HG02763 (cell line): ENCODE results near the gene NCL.
A peak's percentile ranks its signal among the peaks of the same experiment; 100 is the strongest.

ENCODE experiments used
- ATAC-seq: cut with Tn5 transposase; IDR thresholded peaks from one replicate; pipeline ENCODE4 v1.9.1; 2021; ENCODE audit warnings: mild to moderate bottlenecking, moderate library complexity; ENCODE audit not compliant: unreplicated experiment

The NCL gene, protein sequence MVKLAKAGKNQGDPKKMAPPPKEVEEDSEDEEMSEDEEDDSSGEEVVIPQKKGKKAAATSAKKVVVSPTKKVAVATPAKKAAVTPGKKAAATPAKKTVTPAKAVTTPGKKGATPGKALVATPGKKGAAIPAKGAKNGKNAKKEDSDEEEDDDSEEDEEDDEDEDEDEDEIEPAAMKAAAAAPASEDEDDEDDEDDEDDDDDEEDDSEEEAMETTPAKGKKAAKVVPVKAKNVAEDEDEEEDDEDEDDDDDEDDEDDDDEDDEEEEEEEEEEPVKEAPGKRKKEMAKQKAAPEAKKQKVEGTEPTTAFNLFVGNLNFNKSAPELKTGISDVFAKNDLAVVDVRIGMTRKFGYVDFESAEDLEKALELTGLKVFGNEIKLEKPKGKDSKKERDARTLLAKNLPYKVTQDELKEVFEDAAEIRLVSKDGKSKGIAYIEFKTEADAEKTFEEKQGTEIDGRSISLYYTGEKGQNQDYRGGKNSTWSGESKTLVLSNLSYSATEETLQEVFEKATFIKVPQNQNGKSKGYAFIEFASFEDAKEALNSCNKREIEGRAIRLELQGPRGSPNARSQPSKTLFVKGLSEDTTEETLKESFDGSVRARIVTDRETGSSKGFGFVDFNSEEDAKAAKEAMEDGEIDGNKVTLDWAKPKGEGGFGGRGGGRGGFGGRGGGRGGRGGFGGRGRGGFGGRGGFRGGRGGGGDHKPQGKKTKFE

DNA sequence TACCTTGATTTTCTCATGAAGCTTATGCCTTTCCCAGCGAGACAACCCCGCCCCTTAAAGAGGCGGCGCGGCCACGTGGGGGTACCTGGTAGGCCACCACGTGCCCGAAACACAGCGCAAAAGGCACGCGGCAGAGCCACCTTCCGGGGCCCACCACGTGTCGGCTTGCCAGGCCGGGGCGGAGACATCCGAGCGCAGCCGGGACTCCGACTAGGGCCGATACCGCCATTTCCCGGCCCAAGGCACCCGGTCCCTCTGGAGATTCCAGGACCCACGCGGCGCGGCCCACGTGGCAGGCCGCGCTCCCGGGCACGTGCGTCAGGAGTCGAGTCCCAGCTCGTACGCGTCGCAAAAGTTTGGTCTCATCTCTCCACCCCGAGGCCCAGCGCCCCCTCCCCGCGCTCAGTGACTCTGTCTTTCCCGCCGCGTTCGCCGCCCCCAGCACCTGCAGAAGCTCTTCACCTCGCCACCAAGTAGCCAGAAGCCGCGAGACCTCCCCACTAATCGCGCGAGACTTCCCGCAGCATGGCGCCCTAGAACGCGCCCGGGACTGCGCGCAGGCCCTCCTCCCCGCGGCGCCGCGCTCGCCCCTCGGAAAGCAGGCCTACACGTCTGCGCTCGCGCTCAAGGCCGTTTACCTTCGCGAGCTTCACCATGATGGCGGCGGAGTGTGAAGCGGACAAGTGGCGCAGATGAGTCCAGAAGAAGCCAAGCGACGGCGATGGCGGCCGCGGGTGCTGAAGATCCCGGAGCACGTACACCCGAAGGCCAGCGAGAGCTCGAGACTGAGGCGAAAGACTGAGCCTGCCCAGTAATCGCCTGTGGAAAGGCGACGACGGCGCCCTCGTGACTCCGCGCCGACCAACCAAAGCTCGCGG is at the start of gene NCL:
NCL (minus strand) TSS at position 787 of the 878 bp plus-strand sequence; CDS start at position 656, 131 bp downstream.
- peak; percentile 88 for ATAC-seq

DNA sequence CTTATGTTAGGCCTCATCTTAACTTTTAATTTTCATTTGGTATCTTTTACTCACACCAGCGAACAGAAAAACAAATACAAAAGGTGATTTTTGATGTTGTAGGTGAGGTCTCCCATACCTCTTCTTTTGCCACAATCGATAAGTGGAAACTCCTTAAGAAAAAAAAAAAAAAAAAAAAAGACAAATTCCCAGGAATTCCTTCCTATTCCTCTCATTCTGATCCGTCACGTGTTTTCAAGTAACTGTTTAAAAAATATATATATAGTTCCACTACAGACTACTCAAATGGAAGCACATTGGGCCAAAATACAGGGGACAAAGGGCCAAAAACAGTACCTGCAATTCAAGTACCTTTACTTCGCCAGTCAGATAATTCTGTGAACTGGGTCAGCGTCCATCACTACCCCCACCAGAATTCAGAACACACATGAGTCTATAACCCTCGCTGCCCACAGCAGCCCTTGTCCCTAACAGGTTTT is 49.5 kb upstream of the NCL start:
- ATAC-seq, result no peak

DNA sequence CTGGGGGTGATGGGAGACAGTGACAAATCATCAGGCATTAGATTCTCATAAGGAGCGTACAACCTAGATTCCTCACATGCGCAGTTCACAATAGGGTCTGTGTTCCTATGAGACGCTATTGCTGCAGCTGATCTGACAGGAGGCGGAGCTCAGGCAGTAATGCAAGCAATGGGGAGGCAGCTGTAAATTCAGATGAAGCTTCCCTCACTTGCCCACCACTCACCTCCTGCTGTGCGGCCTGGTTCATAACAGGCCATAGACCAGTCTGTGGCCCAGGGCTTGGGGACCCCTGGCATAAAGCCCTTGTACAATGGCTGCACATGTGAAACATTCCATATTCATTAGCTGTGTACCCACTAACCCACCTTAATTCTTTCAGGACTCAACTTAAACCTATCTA is 47.9 kb upstream of the NCL start:
- no peak for ATAC-seq

DNA sequence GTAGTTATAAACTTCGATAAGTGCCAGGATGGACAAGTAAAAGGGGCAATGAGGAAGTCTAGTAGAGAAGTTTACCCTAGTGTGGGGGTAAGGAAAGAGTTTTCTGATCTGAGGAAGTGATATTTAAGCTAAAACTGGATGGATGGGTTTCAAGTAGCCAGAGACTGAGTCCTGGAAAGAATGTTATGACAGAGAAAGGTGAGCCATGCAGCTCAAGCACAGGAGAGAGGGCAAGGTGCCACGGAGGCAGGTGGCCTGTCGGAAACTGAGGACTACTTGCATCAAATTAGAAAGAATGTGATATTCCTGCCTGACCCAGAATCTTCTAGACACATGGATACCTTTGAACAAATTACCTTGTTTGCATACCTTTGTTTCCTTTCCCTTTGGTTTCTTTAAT is 39.5 kb upstream of the NCL start:
- no peak for ATAC-seq

DNA sequence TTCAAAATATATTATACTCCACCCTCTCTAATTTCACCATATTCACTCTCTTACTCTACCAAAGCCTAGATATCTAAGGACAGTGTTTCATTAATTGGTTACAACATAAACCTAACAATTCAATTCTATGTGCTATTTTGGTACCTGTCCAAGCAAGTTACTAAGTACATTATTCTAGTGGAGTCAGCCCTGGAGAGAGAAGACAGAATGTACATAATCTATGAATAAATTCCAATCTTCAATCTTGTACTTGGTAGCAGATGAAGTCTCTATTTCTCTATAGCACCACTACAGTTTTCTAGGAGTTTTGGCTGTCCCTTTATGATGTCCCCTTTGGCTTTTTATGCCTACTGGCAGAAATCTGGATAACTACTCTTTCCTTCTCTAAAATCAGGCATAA is 38.3 kb upstream of the NCL start:
- no peak for ATAC-seq

DNA sequence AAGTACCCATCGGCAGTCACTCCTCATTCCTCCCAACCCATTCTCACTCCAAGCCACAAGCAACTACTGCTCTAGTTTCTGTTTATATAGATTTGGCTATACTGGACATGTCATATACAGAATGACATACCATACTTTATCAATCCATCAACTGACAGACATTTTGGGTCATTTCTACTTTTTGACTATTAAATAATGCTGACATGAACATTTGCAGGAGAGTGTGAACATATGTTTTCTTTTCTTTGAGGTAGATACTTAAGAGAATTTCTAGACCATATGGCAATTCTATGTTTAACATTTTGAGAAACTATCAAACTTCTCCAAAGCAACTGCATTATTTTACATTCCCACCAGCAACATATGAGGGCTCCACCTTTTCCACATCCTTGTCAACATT is 33.4 kb upstream of the NCL start:
- ATAC-seq, result no peak

DNA sequence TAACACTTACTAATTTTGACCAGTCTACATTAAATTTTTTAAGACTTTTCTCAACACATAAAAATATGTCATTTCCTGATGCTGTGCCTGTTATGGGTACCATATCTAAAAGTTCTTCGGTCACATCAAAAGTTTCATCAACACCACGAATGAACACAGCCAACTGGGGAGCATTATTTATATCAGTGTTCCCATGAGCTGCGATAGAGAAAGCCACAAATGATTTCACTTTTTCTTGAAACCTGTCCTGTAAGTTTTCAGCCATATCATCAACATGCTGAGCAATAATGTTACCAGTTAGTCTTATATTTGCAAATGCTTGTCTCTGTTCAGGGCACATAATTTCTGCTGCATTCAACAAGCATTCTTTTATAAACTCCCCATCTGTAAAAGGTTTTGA is 30.4 kb upstream of the NCL start:
- ATAC-seq, result no peak

DNA sequence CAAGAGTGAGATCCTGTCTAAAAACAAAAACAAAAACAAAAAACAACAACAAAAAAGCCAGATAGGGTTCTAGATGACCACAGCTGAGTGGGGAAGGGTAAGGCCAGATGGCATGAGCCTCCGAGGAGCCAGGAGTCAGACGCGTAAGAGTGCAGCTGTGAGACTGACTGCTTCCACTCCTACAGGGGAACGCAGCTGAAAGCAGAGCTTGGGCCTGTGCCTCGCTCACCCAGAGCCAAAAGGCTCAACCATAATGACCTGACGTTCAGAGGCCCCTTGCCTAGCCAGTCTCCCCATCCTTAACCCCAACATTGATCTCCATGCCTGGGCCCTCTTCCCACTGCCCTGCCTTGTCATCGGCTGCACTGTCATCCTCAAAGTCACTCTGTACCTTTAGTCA is 26.5 kb upstream of the NCL start:
- ATAC-seq, result no peak

DNA sequence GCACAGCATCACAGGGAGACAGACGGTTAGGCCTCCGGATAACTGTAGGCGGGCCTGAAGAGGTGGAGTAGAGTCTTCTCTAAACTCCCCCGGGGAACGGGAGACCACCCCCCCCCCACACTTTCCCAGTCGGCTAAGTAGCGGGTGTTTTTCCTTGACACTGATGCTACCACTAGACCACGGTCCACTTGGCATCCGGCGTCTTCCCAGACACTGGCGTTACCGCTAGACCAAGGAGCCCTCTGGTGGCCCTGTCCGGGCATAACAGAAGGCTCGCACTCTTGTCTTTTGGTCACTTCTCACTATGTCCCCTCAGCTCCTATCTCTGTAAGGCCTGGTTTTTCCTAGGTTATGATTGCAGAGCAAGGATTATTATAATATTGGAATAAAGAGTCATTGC is 25.7 kb upstream of the NCL start:
- ATAC-seq, result no peak

DNA sequence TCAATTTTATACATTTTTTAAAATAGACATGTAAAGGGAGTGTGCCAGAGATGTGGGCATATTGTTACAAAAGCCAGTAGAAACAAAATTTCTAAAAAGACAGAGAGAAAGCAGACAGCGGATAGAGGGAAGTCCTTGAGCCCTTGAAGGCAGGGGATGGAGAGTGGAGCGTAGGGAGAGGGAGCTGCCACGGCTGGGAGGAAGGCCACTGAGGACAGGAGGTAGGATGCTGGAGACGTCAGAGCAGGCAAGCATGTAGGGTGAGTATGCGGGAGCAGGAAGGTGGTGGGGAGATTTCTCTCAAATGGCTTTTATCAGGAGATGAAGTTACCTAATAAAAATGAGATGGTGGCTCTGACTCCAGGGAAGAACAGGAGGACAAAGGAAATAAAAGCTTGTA is 24.0 kb upstream of the NCL start:
- ATAC-seq, result no peak

DNA sequence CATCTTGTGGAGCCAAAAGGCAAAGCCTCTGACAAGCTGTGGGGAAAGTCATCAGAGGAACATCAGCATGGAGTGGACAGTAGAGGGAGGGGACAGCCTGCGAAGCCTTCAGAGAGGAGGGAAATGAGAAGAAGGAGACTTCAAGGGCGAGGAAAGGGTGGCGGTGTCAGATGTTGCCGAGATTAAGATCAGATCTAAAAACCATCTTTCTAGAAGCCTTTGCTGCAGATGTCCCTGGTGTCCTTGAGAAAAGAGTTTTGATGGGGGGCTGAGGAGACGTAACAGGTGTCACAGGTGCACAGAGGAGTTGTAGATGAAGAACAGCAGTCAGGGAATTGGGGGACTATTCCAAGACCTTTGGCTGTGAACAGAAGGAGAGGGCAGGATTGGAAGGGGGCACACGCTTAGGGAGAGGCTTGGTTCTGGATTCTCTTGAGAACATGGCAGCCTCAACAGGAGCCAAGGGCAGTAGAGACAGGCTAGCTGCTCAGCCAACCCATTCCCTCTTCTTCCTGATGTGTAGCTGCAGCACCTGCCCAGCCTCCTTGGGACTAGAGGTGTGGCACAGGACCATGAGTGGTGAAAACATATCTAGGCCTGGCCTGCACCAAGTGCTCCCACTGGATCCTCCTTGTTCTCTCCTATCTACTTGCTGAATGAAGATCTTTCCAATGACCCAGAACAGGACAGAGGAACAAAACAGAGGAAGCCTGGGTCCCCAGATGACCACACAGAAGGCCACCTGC is 22.7 kb upstream of the NCL start:
- ATAC-seq, result no peak

DNA sequence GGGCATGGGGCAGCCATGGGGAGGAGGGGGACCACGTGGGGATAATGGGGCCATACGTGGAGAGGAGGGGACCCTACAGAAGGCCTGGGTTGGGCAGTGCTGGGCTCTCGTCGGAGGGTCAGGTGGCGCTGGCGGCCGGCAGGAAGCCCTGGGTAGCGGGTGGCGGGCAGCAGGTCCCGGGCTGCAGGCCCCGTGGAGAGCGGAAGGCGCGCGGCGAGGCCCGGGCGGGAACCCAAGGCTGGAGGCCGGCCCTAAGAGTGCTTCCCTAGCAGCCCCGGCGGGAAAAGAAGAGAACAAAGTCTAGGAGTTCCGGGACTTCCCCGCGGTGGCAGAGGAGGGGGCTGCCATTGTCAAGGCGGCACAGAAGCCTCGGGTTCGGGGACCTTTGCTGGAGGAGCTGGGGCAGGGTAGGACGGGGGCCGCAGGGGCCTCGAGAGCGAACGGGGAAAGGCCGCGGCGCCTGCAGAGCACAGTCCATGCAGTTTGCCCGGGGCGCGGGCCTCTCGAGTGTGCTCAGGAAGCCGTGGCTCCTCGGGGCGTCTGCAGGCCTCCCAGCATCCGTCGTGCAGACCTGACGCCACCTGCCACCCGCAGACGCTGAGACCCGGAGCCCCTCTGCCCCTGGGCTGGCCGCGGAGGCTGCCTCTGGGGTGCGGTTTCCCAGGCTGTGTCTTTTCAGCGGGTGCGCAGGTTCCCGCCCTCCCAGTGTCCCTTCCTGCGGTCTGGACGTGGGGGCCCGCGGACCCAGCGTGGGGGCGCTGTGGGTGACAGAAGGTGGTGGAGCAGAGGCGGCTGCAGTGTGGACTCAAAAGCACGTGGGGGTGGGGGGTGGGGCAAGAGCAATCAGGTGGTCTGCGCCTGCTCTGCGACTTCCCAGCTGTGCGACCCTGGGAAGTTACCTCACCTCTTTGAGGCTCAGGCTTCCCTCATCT is 19.4 kb upstream of the NCL start:
- no peak for ATAC-seq

DNA sequence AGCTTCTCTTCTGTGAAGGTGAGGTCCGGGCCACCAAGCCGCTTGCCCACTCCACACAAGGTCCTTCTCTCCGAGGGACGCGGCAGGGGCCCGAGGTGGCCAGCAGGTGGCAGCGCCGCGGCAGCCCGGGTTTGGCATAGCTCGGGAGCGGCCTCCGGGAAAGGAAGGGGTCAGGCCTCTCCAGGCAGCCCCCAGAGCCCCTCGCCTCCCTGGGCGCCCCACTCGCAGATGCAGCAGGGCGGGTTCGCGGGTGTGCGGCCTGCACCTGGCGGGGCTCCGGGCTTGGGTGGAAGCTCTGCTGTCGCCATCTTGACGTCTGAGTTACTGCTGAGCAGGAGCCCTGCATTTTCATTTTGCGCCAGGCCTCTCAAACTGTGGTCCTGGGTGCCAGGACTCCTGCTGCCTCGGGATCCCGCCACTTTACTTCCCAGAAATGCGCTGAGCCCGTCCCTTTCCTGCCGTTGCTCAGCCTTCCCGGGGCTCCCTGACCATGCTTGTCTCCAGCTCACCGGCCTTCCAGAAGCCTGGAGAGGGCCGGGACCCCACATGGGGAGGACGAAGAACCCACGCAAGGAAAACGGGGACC is 18.6 kb upstream of the NCL start:
- ATAC-seq, result peak; percentile 62

DNA sequence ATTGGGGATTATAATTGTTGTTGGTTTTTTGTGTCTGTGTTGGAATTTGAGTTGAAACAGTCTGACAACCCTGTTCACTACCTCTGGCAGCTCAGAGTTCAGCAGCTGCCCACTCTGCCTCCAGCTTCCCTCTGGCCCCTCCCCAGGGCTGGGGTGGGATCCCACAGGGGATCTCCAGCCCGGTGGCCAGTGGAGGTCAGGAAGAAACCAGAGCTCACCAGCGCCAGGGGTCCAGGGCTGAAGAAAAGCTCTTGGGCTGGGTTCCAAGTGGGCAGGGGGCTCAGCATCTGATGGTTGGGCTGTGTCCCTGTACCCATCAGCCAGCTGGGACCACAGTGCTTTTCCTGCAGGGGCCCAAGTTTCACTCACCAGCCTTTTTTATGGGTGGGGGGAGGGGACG is 16.5 kb upstream of the NCL start:
- no peak for ATAC-seq

DNA sequence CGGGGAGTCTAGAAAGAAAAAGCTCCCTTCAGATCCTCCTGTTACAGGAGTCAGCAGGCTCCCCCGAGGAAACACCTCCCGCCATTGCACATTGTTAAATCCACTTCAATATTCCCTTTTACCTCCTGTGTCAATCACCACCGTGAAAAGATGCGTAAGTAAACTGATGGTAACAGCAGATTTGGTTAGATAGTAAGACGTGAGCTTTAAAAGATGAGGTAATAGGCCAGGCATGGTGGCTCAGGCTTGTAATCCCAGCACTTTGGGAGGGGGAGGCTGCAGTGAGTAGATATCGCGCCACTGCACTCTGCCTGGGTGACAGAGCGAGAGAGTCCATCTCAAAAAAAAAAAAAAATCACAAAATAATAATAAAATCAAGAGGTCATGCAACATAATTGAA is 15.2 kb upstream of the NCL start:
- no peak for ATAC-seq

DNA sequence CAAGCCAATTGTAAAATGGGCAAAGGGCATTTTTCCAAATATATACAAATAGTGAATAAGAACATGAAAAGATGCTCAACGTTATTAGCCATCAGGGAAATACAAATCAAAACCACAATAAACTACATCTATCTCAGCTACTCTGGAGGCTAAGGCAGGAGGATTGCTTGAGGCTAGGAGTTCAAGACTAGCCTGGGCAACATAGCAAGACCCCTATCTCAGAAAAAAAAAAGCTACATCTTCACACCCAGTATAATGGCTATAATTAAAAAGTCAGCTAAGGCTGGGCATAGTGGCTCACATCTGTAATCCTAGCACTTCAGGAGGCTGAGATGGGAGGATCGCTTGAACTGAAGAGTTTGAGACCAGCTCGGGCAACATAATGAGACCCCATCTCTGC is 12.6 kb upstream of the NCL start:
- ATAC-seq, result no peak

DNA sequence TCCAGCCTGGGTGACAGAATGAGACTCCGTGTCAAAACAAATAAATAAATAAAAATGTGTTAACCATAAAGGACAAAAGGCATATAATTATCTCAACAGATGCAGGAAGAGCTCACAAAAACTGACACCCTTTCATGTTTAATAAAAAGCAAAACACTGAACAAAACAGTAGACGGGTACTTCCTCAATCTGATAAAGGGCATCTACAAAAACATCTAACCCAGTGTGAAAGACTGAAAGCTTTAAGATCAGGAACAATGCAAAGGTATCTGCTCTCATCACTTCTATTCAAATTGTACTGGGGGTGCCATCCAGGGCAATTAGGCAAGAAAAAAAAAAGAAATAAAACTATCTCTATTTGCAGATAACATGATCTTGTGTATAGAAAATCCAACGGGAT is 11.7 kb upstream of the NCL start:
- no peak for ATAC-seq

DNA sequence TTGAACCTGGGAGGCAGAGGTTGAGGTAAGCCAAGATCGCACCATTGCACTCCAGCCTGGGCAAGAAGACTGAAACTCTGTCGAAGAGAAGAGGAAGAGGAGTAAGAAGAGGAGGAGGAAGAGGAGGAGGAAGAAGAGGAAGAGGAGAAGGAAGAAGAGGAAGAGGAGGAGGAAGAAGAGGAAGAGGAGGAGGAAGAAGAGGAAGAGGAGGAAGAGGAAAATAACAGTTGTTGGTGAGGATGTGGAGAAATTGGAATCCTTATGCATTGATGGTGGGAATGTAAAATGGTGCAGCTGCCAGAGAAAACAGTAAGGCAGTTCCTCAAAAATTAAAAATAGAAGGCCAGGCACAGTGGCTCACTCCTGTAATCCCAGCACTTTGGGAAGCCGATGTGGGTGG is 8.5 kb upstream of the NCL start:
- no peak for ATAC-seq

DNA sequence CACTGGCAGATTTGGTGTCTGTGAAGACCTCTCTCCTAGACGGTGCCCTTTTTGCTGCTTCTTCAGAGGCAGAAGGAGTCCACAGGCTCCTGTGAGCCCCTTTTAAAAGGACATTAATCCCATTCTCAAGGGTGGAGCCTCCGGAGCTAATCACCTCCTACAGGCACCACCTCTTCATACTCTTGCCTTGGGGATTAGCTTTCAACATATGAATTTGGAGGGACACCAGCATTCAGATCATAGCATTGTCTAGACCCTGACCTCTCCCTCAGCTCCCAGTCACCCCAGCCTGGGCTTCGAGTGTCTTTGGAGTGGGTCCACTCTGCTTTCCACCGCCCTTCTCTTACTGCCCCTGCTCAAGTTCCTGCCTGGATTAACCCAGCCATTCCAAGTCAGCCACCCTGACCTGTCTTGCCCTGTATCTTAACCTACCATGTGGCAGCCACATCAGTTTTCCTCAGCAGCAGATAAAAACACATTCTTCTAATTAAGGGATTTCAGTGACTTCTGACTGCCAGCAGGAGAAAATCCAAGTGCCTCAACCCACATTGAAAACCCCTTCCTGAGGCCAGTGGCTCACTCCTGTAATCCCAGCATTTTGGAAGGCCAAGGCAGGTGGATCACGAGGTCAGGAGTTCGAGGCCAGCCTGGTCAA is 6.1 kb upstream of the NCL start:
- no peak for ATAC-seq
